ENCODE measurements around the gene TSPAN6. TPM values are rescaled to one million over a fixed set of nuclear protein-coding genes. Genes with fewer than 3 reads are reported as not detected.

Gene TSPAN6
- total RNA-seq, 1 donor from 2014 or later, result 52.2 TPM

- Mint-ChIP-seq H3K27me3 (ENCODE audit: unreplicated experiment) (no peaks in the 10 kb centered on the region), H3K4me1 (ENCODE audit: unreplicated experiment) (no peaks in the 10 kb centered on the region), H3K9me3 (ENCODE audit: unreplicated experiment) (no peaks in the 10 kb centered on the region), H3K4me3 (ENCODE audit: unreplicated experiment) (no peak within 1 kb of the TSS), H3K36me3 (ENCODE audit: low read depth, unreplicated experiment) (no peaks in the 10 kb centered on the region), H3K27ac (ENCODE audit: unreplicated experiment) (no peak within 1 kb of the TSS)
- no peak for DNase-seq (ENCODE audit: low spot score)
- no peak for TF ChIP-seq CTCF (IDR thresholded peaks at IDR 0.05; ENCODE audit: unreplicated experiment)
Observed at GRCh38 chrX:100584611-100585010, 52.0 kb downstream of the TSPAN6 start, which contains the start of gene TNMD. Gene TNMD (plus strand): TSS chrX:100584936. CDS start chrX:100585019, 83 bp downstream.

Other genes starting within 250 kb of the TSPAN6 start
- 34.9 TPM for gene PCDH19, start 226.5 kb downstream of the TSPAN6 start, total RNA-seq (ENCODE audit: unreplicated experiment)
- not detected for gene TNMD, start 51.9 kb downstream of the TSPAN6 start, total RNA-seq (ENCODE audit: unreplicated experiment)
- gene SRPX2, start 7.4 kb upstream of the TSPAN6 start, total RNA-seq (ENCODE audit: unreplicated experiment), result 1.1 TPM
- gene SYTL4, start 95.3 kb upstream of the TSPAN6 start, total RNA-seq (ENCODE audit: unreplicated experiment), result 3.9 TPM
- gene CSTF2, start 183.6 kb upstream of the TSPAN6 start, total RNA-seq (ENCODE audit: unreplicated experiment), result 19.3 TPM
- gene NOX1, start 237.6 kb upstream of the TSPAN6 start, total RNA-seq (ENCODE audit: unreplicated experiment), result not detected

Data from endothelial cell (in vitro differentiated cells).